Measurements from ENCODE around the gene INCENP. TPM values are rescaled to one million over a fixed set of nuclear protein-coding genes. Genes with fewer than 3 reads are reported as not detected.

Gene INCENP
- total RNA-seq, 1 donor, result 47.5 TPM

DNA sequence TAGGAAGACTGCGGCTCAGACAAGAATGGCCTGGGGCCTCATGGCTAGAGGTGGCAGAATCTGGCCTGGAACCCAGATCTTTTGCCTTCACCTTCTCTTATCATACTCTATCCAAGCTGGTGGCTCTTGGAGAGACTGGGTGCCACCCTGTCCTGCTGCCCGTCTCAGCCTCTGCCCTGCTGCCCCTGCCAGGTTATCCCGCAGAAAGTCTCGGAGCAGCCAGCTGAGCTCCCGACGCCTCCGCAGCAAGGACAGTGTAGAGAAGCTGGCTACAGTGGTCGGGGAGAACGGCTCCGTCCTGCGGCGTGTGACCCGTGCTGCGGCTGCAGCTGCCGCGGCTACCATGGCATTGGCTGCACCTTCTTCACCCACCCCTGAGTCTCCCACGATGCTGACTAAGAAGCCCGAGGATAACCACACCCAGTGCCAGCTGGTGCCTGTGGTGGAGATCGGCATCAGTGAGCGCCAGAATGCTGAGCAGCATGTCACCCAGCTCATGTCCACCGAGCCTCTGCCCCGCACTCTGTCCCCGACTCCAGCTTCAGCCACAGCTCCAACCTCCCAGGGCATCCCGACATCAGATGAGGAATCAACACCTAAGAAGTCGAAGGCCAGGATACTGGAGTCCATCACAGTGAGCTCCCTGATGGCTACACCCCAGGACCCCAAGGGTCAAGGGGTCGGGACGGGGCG is 5.9 kb downstream of the INCENP start:
- TF ChIP-seq, protein P1, sequence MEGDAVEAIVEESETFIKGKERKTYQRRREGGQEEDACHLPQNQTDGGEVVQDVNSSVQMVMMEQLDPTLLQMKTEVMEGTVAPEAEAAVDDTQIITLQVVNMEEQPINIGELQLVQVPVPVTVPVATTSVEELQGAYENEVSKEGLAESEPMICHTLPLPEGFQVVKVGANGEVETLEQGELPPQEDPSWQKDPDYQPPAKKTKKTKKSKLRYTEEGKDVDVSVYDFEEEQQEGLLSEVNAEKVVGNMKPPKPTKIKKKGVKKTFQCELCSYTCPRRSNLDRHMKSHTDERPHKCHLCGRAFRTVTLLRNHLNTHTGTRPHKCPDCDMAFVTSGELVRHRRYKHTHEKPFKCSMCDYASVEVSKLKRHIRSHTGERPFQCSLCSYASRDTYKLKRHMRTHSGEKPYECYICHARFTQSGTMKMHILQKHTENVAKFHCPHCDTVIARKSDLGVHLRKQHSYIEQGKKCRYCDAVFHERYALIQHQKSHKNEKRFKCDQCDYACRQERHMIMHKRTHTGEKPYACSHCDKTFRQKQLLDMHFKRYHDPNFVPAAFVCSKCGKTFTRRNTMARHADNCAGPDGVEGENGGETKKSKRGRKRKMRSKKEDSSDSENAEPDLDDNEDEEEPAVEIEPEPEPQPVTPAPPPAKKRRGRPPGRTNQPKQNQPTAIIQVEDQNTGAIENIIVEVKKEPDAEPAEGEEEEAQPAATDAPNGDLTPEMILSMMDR (IDR thresholded peaks at IDR 0.05; ENCODE audit: insufficient read depth, low read length), result no peak
- no peak overlapping the region for H3K4me3 ChIP-seq (ENCODE audit: low read depth, low read length)
- DNase-seq (ENCODE audit: low read depth), result no peak

DNA sequence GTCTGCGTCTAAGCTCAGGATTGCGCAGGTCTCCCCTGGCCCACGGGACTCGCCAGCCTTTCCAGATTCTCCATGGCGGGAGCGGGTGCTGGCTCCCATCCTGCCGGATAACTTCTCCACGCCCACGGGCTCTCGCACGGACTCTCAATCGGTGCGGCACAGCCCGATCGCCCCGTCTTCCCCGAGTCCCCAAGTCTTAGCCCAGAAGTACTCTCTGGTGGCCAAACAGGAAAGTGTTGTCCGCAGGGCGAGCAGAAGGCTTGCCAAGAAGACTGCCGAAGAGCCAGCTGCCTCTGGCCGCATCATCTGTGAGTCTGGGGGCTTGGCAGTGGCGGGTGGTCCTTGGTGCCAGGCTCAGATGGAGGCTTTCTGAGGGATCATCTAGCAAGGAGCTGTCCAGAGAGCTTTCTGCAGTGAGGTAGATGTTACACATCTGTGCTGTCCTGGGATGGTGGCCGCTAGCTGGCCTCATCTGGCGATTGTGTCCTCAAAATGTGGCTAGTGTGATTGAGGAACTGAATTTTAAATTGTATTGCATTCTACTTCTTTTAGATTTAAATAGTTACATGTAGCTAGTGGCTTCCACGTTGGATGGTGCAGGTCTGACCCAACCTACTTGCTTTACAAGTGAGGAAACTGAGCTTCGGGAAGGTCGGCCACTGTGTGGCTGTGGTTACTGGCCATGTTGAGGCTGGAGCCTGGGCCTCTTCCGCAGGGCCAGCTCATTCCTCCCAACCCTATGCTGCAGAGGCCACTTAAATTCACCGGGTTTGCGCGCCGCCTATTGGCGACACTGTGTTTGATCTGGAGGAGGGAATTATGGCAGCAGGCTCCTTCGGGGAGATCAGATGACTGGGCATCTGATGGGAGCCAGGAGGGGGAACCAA is 6.7 kb downstream of the INCENP start:
- H3K4me3 ChIP-seq (ENCODE audit: low read depth, low read length), result no peak overlapping the region
- TF ChIP-seq, protein P1 (IDR thresholded peaks at IDR 0.05; ENCODE audit: insufficient read depth, low read length), result no peak
- no peak for DNase-seq (ENCODE audit: low read depth)

DNA sequence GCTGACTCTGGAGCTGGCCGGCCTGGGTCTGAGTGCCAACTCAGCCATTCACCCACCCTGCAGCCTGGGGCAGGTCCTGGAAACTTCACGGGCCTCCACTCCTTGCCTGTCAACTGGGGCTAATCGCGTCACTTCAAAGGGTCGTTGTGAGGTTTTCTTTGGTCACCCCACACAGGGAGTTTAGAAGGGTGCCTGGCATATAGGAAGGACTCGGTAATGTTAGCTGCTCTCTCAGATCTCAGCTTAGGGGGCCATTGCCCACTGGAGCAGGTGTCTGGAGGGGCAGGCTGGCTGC is 7.3 kb downstream of the INCENP start:
- DNase-seq (ENCODE audit: low read depth), result no peak
- no peak overlapping the region for H3K4me3 ChIP-seq (ENCODE audit: low read depth, low read length)
- TF ChIP-seq, protein P1 (IDR thresholded peaks at IDR 0.05; ENCODE audit: insufficient read depth, low read length), result no peak

DNA sequence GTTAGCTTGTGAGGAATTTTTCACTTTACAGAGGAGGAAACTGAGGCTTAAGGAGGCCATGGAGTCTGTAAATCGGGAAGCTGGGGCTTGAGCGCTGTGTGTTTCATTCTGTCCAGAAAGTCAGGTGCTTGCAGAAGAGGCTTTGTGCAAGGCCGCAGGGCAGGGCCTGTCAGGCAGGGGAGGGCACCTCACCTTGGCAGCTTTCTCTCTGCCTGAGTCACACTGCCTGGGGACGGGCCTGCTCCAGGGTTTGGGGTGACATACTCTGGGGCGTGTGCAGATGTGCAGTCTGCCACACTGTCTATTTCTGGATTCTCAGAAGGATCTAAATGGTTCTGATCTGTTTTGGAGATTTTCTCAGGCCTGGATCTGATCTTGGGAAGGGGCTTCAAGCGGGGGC is 8.4 kb downstream of the INCENP start:
- no peak for DNase-seq (ENCODE audit: low read depth)
- TF ChIP-seq, protein P1 (IDR thresholded peaks at IDR 0.05; ENCODE audit: insufficient read depth, low read length), result no peak
- no peak overlapping the region for H3K4me3 ChIP-seq (ENCODE audit: low read depth, low read length)

DNA sequence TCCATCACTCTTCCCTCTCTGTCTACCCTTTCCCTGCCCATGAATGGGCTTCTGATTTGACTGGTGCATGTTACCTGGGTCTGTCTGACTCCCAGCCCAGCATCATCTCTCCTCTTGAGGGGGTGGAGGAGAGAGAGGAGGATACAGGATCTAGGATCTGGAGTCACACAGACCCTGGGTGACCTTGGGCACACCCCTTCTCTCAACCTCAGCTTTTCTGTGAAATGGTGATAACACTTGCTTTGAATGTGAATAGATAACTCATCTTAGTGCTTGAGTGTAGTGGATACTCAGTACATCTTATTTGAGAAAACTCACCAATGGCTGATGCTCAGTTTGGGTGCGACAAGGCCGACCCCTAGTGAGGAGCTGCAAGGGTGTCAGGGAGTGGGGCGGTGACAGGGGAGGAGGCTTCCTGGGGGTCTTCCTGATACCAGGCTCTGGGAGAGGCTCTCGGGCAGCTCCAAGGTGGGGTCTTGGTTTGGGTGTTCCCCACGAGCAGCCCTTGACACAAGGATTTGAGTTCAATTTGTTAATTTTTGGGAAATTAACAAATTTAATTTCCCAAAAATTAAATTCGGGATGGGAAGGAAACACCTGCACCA is 9.0 kb downstream of the INCENP start:
- H3K4me3 ChIP-seq (ENCODE audit: low read depth, low read length), result no peak overlapping the region
- TF ChIP-seq, protein P1 (IDR thresholded peaks at IDR 0.05; ENCODE audit: insufficient read depth, low read length), result no peak
- DNase-seq (ENCODE audit: low read depth), result no peak

DNA sequence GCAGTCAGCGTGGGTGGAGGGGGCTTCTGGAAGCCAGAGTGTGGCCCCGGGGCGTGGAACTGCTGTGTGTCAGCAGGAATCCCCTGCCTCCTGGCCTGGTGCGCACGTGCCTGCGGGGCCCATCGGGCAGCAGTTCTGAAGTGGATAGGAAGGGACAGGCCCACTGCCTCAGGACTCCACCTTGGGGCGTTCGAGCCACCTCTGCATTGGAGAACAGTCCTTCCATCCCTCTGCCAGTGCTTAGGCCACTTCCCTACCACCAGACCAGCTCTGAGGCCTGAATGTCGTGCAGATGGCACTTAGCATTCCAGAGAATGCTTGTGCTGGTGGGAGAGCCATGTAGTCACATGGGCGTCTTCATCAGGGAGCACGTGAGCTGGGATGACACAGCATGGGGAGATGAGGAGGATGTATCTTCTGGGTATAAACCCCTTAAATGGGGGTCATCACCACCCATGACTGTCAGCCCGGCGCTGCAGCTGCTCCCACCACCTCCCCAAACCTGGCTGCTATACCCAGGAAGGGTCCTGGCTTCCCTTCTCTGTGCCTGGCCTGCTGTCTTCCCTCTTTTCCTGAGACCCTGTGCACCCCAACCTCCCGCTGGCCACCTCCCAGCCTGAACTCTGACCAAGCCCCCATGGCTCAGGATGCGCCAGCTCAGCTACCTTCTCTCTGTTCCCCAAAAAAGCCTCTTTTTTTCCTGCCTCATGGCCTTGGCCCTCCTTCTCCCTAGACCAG is 9.7 kb downstream of the INCENP start:
- TF ChIP-seq, protein P1 (IDR thresholded peaks at IDR 0.05; ENCODE audit: insufficient read depth, low read length), result no peak
- H3K4me3 ChIP-seq (ENCODE audit: low read depth, low read length), result no peak overlapping the region
- DNase-seq (ENCODE audit: low read depth), result no peak
